BLaER1 (cell line): ENCODE measurements around the gene AXL.
A peak's percentile ranks its signal among the peaks of the same experiment; 100 is the strongest.

Experiments used
- H3K27ac ChIP-seq: shearing (Covaris generic); formaldehyde crosslinking; 2 replicates; pipeline ENCODE4 v1.8.1; 2022
- H3K27me3 ChIP-seq: shearing (Covaris generic); formaldehyde crosslinking; 2 replicates; pipeline ENCODE4 v1.8.1; 2022
- H3K36me3 ChIP-seq: shearing (Covaris generic); formaldehyde crosslinking; 2 replicates; pipeline ENCODE4 v1.8.1; 2022
- H3K4me1 ChIP-seq: shearing (Covaris generic); formaldehyde crosslinking; 2 replicates; pipeline ENCODE4 v1.8.1; 2022
- H3K4me2 ChIP-seq: shearing (Covaris generic); formaldehyde crosslinking; 2 replicates; pipeline ENCODE4 v1.8.1; 2022
- H3K4me3 ChIP-seq: shearing (Covaris generic); formaldehyde crosslinking; 2 replicates; pipeline ENCODE4 v1.8.1; 2022
- H3K9ac ChIP-seq: shearing (Covaris generic); formaldehyde crosslinking; 2 replicates; pipeline ENCODE4 v1.8.1; 2022
- H3K9me3 ChIP-seq: shearing (Covaris generic); formaldehyde crosslinking; 2 replicates; pipeline ENCODE4 v1.8.1; 2022
- H4K20me1 ChIP-seq: shearing (Covaris generic); formaldehyde crosslinking; 2 replicates; pipeline ENCODE4 v1.8.1; 2022
- Cebpa-rat ChIP-seq: shearing (Covaris generic); IDR thresholded peaks from 2 replicates; pipeline ENCODE4 v1.8.1; 2022

Gene AXL

GRCh38 chr19:41305927-41306793 lies 87.1 kb downstream of the AXL start:
- no peaks in the 10 kb centered on the region for H3K27me3 ChIP-seq
- H4K20me1 ChIP-seq: peaks cover 72% of the 10 kb centered on the region
- no peaks in the 10 kb centered on the region for H3K9me3 ChIP-seq
- peak overlapping the region; percentile 18; the same call in 1 of the 2 replicates for H3K4me3 ChIP-seq
- peaks cover 93% of the 10 kb centered on the region for H3K4me1 ChIP-seq
- H3K4me2 ChIP-seq: peak overlapping the region; percentile 97
- H3K36me3 ChIP-seq: peaks cover 62% of the 10 kb centered on the region
- TF ChIP-seq Cebpa-rat: no peak
- peak overlapping the region; percentile 73 for H3K9ac ChIP-seq
- peak overlapping the region; percentile 83 for H3K27ac ChIP-seq

- Histone ChIP-seq H3K9me3 (no peaks in the 10 kb centered on the region), H3K9ac (peak overlapping the region; percentile 73)
These were observed 88.3 kb downstream of the AXL start for GRCh38 chr19:41307090-41307875.

GRCh38 chr19:41307954-41308449 lies 89.0 kb downstream of the AXL start:
- H3K4me1 ChIP-seq: peaks cover 93% of the 10 kb centered on the region
- peak overlapping the region; percentile 73 for H3K9ac ChIP-seq
- H3K4me2 ChIP-seq: peak overlapping the region; percentile 97
- peaks cover 61% of the 10 kb centered on the region for H3K36me3 ChIP-seq
- no peaks in the 10 kb centered on the region for H3K9me3 ChIP-seq
- peaks cover 66% of the 10 kb centered on the region for H4K20me1 ChIP-seq
- TF ChIP-seq Cebpa-rat: no peak
- H3K27ac ChIP-seq: peak overlapping the region; percentile 83
- H3K27me3 ChIP-seq: no peaks in the 10 kb centered on the region
- H3K4me3 ChIP-seq: peak overlapping the region; percentile 18; the same call in 1 of the 2 replicates

More at GRCh38 chr19:41307090-41307875, 88.3 kb downstream of the AXL start:
- peaks cover 66% of the 10 kb centered on the region for H4K20me1 ChIP-seq
- H3K27me3 ChIP-seq: no peaks in the 10 kb centered on the region
- peak overlapping the region; percentile 97 for H3K4me2 ChIP-seq
- peak overlapping the region; percentile 18 for H3K4me3 ChIP-seq
- no peak for TF ChIP-seq Cebpa-rat
- peak overlapping the region; percentile 83 for H3K27ac ChIP-seq
- H3K4me1 ChIP-seq: peaks cover 93% of the 10 kb centered on the region
- H3K36me3 ChIP-seq: peaks cover 58% of the 10 kb centered on the region

GRCh38 chr19:41308450-41309179 lies 89.6 kb downstream of the AXL start:
- peak overlapping the region; percentile 82; the same call in 1 of the 2 replicates for H3K4me3 ChIP-seq
- H3K9ac ChIP-seq: peak overlapping the region; percentile 96
- H3K27ac ChIP-seq: peak overlapping the region; percentile 97

GRCh38 chr19:41309180-41310032 lies 90.4 kb downstream of the AXL start:
- peak overlapping the region; percentile 97 for H3K27ac ChIP-seq
- H3K4me1 ChIP-seq: peaks cover 84% of the 10 kb centered on the region
- H3K4me2 ChIP-seq: peak overlapping the region; percentile 97

More at GRCh38 chr19:41308450-41309179, 89.6 kb downstream of the AXL start:
- Histone ChIP-seq H3K36me3 (peaks cover 61% of the 10 kb centered on the region), H3K4me2 (peak overlapping the region; percentile 97), H3K9me3 (no peaks in the 10 kb centered on the region), H4K20me1 (peaks cover 66% of the 10 kb centered on the region), H3K27me3 (no peaks in the 10 kb centered on the region), H3K4me1 (peaks cover 91% of the 10 kb centered on the region)
- no peak for TF ChIP-seq Cebpa-rat

GRCh38 chr19:41310033-41310831 lies 91.2 kb downstream of the AXL start, which contains the start of gene CCDC97:
Gene CCDC97 (plus strand): TSS chr19:41310172. CDS start chr19:41310311, 139 bp downstream.
- Histone ChIP-seq H3K4me1 (peaks cover 75% of the 10 kb centered on the region), H4K20me1 (peaks cover 65% of the 10 kb centered on the region), H3K9ac (peak within 1 kb of the TSS; percentile 96), H3K36me3 (peaks cover 61% of the 10 kb centered on the region), H3K27ac (peak within 1 kb of the TSS; percentile 97), H3K27me3 (no peaks in the 10 kb centered on the region), H3K9me3 (no peaks in the 10 kb centered on the region), H3K4me3 (peak within 1 kb of the TSS; percentile 82), H3K4me2 (peak within 1 kb of the TSS; percentile 97)
- no peak for TF ChIP-seq Cebpa-rat

More at GRCh38 chr19:41309180-41310032, 90.4 kb downstream of the AXL start:
- Histone ChIP-seq H3K9ac (peak overlapping the region; percentile 96), H3K27me3 (no peaks in the 10 kb centered on the region), H3K36me3 (peaks cover 61% of the 10 kb centered on the region), H3K4me3 (peak overlapping the region; percentile 82), H4K20me1 (peaks cover 66% of the 10 kb centered on the region), H3K9me3 (no peaks in the 10 kb centered on the region)
- TF ChIP-seq Cebpa-rat: no peak

GRCh38 chr19:41311072-41311471 lies 92.0 kb downstream of the AXL start:
- Histone ChIP-seq H3K9ac (peak overlapping the region; percentile 96), H3K27ac (peak overlapping the region; percentile 97)

More at GRCh38 chr19:41311072-41311471, 92.0 kb downstream of the AXL start:
- Histone ChIP-seq H3K4me1 (peaks cover 67% of the 10 kb centered on the region), H3K27me3 (no peaks in the 10 kb centered on the region), H3K36me3 (peaks cover 61% of the 10 kb centered on the region), H3K4me3 (peak overlapping the region; percentile 82), H3K9me3 (no peaks in the 10 kb centered on the region), H3K4me2 (peak overlapping the region; percentile 97), H4K20me1 (peaks cover 64% of the 10 kb centered on the region)
- TF ChIP-seq Cebpa-rat: no peak
